ENCODE measurements around the gene FXYD2. TPM values are rescaled to one million over a fixed set of nuclear protein-coding genes. Genes with fewer than 3 reads are reported as not detected.

The FXYD2 gene
- total RNA-seq, 1 donor from 2014 or later, result 44.6 TPM

- H3K27ac Mint-ChIP-seq, result no peak within 1 kb of the TSS
These were observed 27.5 kb downstream of the FXYD2 start, which contains the start of gene DSCAML1 for GRCh38 chr11:117796872-117797529. Gene DSCAML1 (minus strand): TSS chr11:117797216. CDS start chr11:117797079, 137 bp downstream.

GRCh38 chr11:117796456-117796871 is 28.1 kb downstream of the FXYD2 start:
- ChIA-PET CTCF (no interaction called here), POLR2A (no interaction called here)
- no peaks in the 10 kb centered on the region for H3K9me3 Mint-ChIP-seq
- no peaks in the 10 kb centered on the region for H3K36me3 Mint-ChIP-seq (ENCODE audit: low read depth)
- ATAC-seq (ENCODE audit: low read depth) (no peak), DNase-seq (no peak)
- H3K27ac Mint-ChIP-seq, result no peak overlapping the region
- H3K27me3 Mint-ChIP-seq, result peaks cover 46% of the 10 kb centered on the region
- intact Hi-C loops (cut with micrococcal nuclease), result no loop called here
- H3K4me3 Mint-ChIP-seq, result peak overlapping the region; percentile 35
- no peak for TF ChIP-seq CTCF (IDR thresholded peaks at IDR 0.05)
- H3K4me1 Mint-ChIP-seq, result peaks cover 18% of the 10 kb centered on the region

More at GRCh38 chr11:117796872-117797529, 27.5 kb downstream of the FXYD2 start, which contains the start of gene DSCAML1:
- ATAC-seq (ENCODE audit: low read depth) (peak; percentile 72), DNase-seq (peak; percentile 24)
- Mint-ChIP-seq H3K36me3 (ENCODE audit: low read depth) (no peaks in the 10 kb centered on the region), H3K27me3 (peaks cover 44% of the 10 kb centered on the region), H3K9me3 (no peaks in the 10 kb centered on the region), H3K4me1 (peaks cover 18% of the 10 kb centered on the region), H3K4me3 (peak within 1 kb of the TSS; percentile 35)
- ChIA-PET POLR2A (no interaction called here), CTCF (interaction anchor here (1.3 to 1.7 kb wide), 2 partner anchors 10 to 12 kb away, joined by 3 to 5 read pairs; no protein-coding TSS in a partner anchor)
- intact Hi-C loops (cut with micrococcal nuclease), result no loop called here
- TF ChIP-seq CTCF (IDR thresholded peaks at IDR 0.05), result no peak

- no peak for TF ChIP-seq CTCF (IDR thresholded peaks at IDR 0.05)
- intact Hi-C loops (cut with micrococcal nuclease), result no loop called here
- DNase-seq, result no peak
- Mint-ChIP-seq H3K27me3 (peaks cover 47% of the 10 kb centered on the region), H3K4me3 (peak overlapping the region; percentile 35), H3K4me1 (peaks cover 18% of the 10 kb centered on the region), H3K36me3 (ENCODE audit: low read depth) (no peaks in the 10 kb centered on the region), H3K27ac (no peak overlapping the region), H3K9me3 (no peaks in the 10 kb centered on the region)
- ATAC-seq (ENCODE audit: low read depth), result no peak
- ChIA-PET POLR2A (no interaction called here), CTCF (no interaction called here)
These were observed 28.7 kb downstream of the FXYD2 start for GRCh38 chr11:117795638-117796455.

- Mint-ChIP-seq H3K27me3 (peaks cover 50% of the 10 kb centered on the region), H3K27ac (no peak overlapping the region), H3K9me3 (no peaks in the 10 kb centered on the region), H3K36me3 (ENCODE audit: low read depth) (no peaks in the 10 kb centered on the region), H3K4me1 (peaks cover 18% of the 10 kb centered on the region), H3K4me3 (no peak overlapping the region)
- DNase-seq, result no peak
- TF ChIP-seq CTCF (IDR thresholded peaks at IDR 0.05), result no peak
- intact Hi-C loops (cut with micrococcal nuclease), result no loop called here
- ChIA-PET POLR2A (no interaction called here), CTCF (no interaction called here)
- ATAC-seq (ENCODE audit: low read depth), result no peak
These were observed 29.5 kb downstream of the FXYD2 start for GRCh38 chr11:117794772-117795629.
